ENCODE results near the gene XYLT1.

The XYLT1 gene

DNA sequence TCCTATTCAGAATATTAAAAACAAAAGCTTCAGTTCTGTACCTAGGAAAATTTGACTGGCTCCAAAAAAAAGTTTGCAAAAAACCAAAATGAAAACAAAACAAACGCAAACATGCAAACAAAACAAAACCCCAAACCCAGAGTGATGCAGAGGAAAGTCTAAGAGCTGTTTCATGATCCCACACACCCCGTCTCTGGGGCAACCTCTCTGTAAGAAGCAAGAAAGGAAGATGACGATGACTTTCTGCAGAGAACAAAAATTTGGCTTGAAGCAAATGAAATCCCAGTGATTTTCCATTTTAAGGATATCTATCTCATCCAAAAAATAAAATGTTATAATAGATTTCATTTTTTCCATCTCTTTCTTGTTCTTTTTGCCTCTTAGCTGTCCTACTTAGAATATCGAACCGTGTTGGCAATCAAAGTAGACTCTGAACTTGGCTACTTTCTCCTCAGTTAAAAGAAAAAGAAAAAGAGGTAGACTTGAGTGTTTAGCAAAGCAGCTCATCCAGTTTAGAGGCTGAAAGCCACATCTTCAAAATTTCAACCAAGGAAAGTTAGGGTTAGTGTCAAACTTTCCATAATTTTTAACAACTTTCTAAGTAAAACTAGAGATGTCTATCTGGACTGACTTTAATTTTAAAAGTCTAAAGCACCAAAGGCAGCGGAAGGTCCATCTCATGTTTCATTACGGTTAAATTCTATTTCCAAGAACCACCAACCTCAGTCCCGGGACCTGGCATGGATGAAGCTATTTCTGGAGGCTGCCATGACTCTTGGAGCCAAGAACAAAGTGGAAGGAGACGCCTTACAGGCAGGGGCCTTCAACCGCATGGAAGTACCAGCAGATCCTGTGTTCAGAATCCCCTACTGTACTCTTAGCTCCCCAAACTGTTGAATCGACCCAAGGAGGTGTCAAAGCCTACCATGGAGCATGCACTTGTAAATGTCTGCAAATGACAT is 180.8 kb downstream of the XYLT1 start:
- Histone ChIP-seq H3K4me3 (ENCODE audit: low read length) (no peak overlapping the region), H3K9ac (ENCODE audit: low read length) (no peak overlapping the region), H3K27me3 (ENCODE audit: insufficient read depth, low read length, poor library complexity) (no peaks in the 10 kb centered on the region), H2BK5ac (ENCODE audit: low read length) (no peak overlapping the region), H3K27ac (ENCODE audit: low read depth, low read length) (no peak overlapping the region), H3K79me2 (ENCODE audit: control insufficient read depth, insufficient read depth, low read length) (no peaks in the 10 kb centered on the region), H2BK120ac (ENCODE audit: low read depth, low read length) (no peak overlapping the region), H3K79me1 (ENCODE audit: low read length) (peaks cover 2% of the 10 kb centered on the region), H3K23ac (ENCODE audit: low read length) (no peak overlapping the region), H4K8ac (ENCODE audit: low read depth, low read length) (no peak overlapping the region), H3K36me3 (ENCODE audit: control insufficient read depth, insufficient read depth, low read length) (no peaks in the 10 kb centered on the region), H4K5ac (ENCODE audit: low read length) (no peak overlapping the region), H2BK15ac (replicated peaks; ENCODE audit: low read depth) (no peak overlapping the region), H3K18ac (ENCODE audit: low read length) (no peak overlapping the region), H3K4me2 (ENCODE audit: low read length) (no peak overlapping the region), H2AK5ac (ENCODE audit: low read length) (no peak overlapping the region), H3K56ac (ENCODE audit: low read length) (no peak overlapping the region), H3K4ac (ENCODE audit: low read depth, low read length) (no peak overlapping the region), H3K4me1 (ENCODE audit: control insufficient read depth, low read depth, low read length) (no peaks in the 10 kb centered on the region)
- no CpG with 5 or more reads among the region's 11 CpGs for WGBS (ENCODE audit: extremely low coverage, insufficient coverage, low lambda C conversion rate)
- DNase-seq: no peak

DNA sequence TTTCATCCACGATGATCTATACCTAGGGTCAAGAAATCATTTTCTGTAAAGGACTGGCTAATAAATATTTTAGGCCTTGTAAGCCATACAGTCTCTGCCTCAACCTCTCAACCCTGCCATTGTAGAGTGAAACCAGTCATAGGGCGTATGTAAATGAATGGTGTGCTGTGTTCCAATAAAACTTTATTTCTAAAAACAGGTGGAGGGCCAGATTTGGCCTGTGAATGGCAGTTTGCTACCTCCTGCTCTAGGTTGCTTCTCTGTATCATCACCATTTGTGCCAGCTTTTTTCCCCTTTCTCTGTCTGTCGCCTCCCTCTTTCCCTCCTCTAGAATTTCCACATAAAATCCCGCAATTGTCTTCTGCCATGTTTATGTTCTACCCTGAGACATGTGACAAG is 181.7 kb downstream of the XYLT1 start:
- no peak overlapping the region for H2BK5ac ChIP-seq (ENCODE audit: low read length)
- no peak for DNase-seq
- no peak overlapping the region for H4K5ac ChIP-seq (ENCODE audit: low read length)
- H3K27me3 ChIP-seq (ENCODE audit: insufficient read depth, low read length, poor library complexity): no peaks in the 10 kb centered on the region
- no peak overlapping the region for H2AK5ac ChIP-seq (ENCODE audit: low read length)
- no peak overlapping the region for H3K4ac ChIP-seq (ENCODE audit: low read depth, low read length)
- H3K18ac ChIP-seq (ENCODE audit: low read length): no peak overlapping the region
- no peaks in the 10 kb centered on the region for H3K79me2 ChIP-seq (ENCODE audit: control insufficient read depth, insufficient read depth, low read length)
- no peaks in the 10 kb centered on the region for H3K4me1 ChIP-seq (ENCODE audit: control insufficient read depth, low read depth, low read length)
- H3K4me2 ChIP-seq (ENCODE audit: low read length): no peak overlapping the region
- no CpG with 5 or more reads among the region's 4 CpGs for WGBS (ENCODE audit: extremely low coverage, insufficient coverage, low lambda C conversion rate)
- H3K9ac ChIP-seq (ENCODE audit: low read length): no peak overlapping the region
- H3K4me3 ChIP-seq (ENCODE audit: low read length): no peak overlapping the region
- H4K8ac ChIP-seq (ENCODE audit: low read depth, low read length): no peak overlapping the region
- no peaks in the 10 kb centered on the region for H3K36me3 ChIP-seq (ENCODE audit: control insufficient read depth, insufficient read depth, low read length)
- H3K23ac ChIP-seq (ENCODE audit: low read length): no peak overlapping the region
- no peak overlapping the region for H2BK120ac ChIP-seq (ENCODE audit: low read depth, low read length)
- no peak overlapping the region for H3K27ac ChIP-seq (ENCODE audit: low read depth, low read length)
- H3K79me1 ChIP-seq (ENCODE audit: low read length): peaks cover 2% of the 10 kb centered on the region
- H3K56ac ChIP-seq (ENCODE audit: low read length): no peak overlapping the region
- H2BK15ac ChIP-seq (replicated peaks; ENCODE audit: low read depth): no peak overlapping the region

DNA sequence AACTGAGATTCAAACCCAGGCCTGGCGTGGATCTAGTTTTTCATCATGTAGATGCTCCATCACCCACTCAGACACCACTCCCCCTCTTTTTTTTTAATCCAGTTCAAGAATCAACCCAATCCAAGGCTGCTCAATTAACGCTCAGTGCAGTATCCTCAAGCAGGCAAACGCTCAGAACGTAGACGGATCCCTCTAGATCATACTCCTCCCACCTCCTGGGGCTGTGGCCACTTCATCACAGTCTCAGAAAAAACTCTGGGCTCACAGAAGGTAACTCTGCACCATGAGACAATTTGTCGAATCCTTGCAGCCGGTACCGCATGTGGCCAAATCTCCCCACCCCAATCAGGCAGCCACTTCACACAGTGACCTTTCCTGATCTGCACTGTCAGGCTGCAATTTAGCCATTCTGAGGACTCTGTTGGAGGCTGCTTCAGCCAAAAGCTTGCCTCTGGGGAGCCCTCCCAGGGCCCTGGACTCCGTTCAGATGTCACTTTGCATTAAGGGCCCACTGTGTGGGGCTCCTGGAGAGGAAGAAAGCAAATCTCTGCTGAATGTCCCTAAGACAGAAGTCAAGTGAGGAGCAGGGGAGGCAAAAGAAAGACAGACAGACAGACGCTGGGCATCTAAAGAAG is 183.5 kb downstream of the XYLT1 start:
- no peak overlapping the region for H2BK15ac ChIP-seq (replicated peaks; ENCODE audit: low read depth)
- no peak overlapping the region for H3K23ac ChIP-seq (ENCODE audit: low read length)
- no peak overlapping the region for H2AK5ac ChIP-seq (ENCODE audit: low read length)
- no peak overlapping the region for H3K56ac ChIP-seq (ENCODE audit: low read length)
- H3K4me1 ChIP-seq (ENCODE audit: control insufficient read depth, low read depth, low read length): no peaks in the 10 kb centered on the region
- WGBS (ENCODE audit: extremely low coverage, insufficient coverage, low lambda C conversion rate): no CpG with 5 or more reads among the region's 10 CpGs
- H2BK5ac ChIP-seq (ENCODE audit: low read length): no peak overlapping the region
- H3K27ac ChIP-seq (ENCODE audit: low read depth, low read length): no peak overlapping the region
- H3K79me2 ChIP-seq (ENCODE audit: control insufficient read depth, insufficient read depth, low read length): no peaks in the 10 kb centered on the region
- H3K9ac ChIP-seq (ENCODE audit: low read length): no peak overlapping the region
- H3K27me3 ChIP-seq (ENCODE audit: insufficient read depth, low read length, poor library complexity): no peaks in the 10 kb centered on the region
- H2BK120ac ChIP-seq (ENCODE audit: low read depth, low read length): no peak overlapping the region
- H4K8ac ChIP-seq (ENCODE audit: low read depth, low read length): no peak overlapping the region
- no peak for DNase-seq
- no peak overlapping the region for H3K4me3 ChIP-seq (ENCODE audit: low read length)
- no peak overlapping the region for H3K18ac ChIP-seq (ENCODE audit: low read length)
- H3K79me1 ChIP-seq (ENCODE audit: low read length): peaks cover 4% of the 10 kb centered on the region
- H3K36me3 ChIP-seq (ENCODE audit: control insufficient read depth, insufficient read depth, low read length): no peaks in the 10 kb centered on the region
- H3K4ac ChIP-seq (ENCODE audit: low read depth, low read length): no peak overlapping the region
- no peak overlapping the region for H3K4me2 ChIP-seq (ENCODE audit: low read length)
- no peak overlapping the region for H4K5ac ChIP-seq (ENCODE audit: low read length)

DNA sequence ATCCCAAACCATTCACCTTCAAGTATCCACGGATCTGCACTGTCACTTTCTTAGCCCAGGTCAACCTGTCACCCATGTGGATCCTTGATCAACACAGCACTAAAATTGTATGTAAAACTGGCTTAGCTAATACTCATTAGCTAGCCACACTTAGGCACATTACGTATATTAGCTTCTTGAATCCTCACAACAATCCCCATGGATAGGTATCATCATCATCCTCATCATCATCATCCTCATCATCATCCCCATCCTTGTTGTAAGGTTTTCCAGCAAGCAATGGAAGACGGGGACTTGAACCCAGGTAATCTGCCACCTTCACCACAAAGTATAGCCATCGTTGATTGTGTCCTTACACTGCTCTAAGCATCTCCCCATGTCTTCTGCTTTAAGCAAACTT is 184.3 kb downstream of the XYLT1 start:
- H3K27ac ChIP-seq (ENCODE audit: low read depth, low read length): no peak overlapping the region
- no peak overlapping the region for H3K23ac ChIP-seq (ENCODE audit: low read length)
- no peak overlapping the region for H2BK5ac ChIP-seq (ENCODE audit: low read length)
- no CpG with 5 or more reads among the region's 4 CpGs for WGBS (ENCODE audit: extremely low coverage, insufficient coverage, low lambda C conversion rate)
- H3K79me2 ChIP-seq (ENCODE audit: control insufficient read depth, insufficient read depth, low read length): no peaks in the 10 kb centered on the region
- H3K36me3 ChIP-seq (ENCODE audit: control insufficient read depth, insufficient read depth, low read length): no peaks in the 10 kb centered on the region
- H2BK15ac ChIP-seq (replicated peaks; ENCODE audit: low read depth): no peak overlapping the region
- peaks cover 4% of the 10 kb centered on the region for H3K79me1 ChIP-seq (ENCODE audit: low read length)
- H2BK120ac ChIP-seq (ENCODE audit: low read depth, low read length): no peak overlapping the region
- no peak overlapping the region for H3K18ac ChIP-seq (ENCODE audit: low read length)
- H3K4me1 ChIP-seq (ENCODE audit: control insufficient read depth, low read depth, low read length): no peaks in the 10 kb centered on the region
- H3K9ac ChIP-seq (ENCODE audit: low read length): no peak overlapping the region
- H2AK5ac ChIP-seq (ENCODE audit: low read length): no peak overlapping the region
- no peak overlapping the region for H4K8ac ChIP-seq (ENCODE audit: low read depth, low read length)
- no peaks in the 10 kb centered on the region for H3K27me3 ChIP-seq (ENCODE audit: insufficient read depth, low read length, poor library complexity)
- H3K56ac ChIP-seq (ENCODE audit: low read length): no peak overlapping the region
- no peak overlapping the region for H3K4ac ChIP-seq (ENCODE audit: low read depth, low read length)
- no peak overlapping the region for H4K5ac ChIP-seq (ENCODE audit: low read length)
- no peak overlapping the region for H3K4me3 ChIP-seq (ENCODE audit: low read length)
- no peak overlapping the region for H3K4me2 ChIP-seq (ENCODE audit: low read length)
- DNase-seq: no peak

DNA sequence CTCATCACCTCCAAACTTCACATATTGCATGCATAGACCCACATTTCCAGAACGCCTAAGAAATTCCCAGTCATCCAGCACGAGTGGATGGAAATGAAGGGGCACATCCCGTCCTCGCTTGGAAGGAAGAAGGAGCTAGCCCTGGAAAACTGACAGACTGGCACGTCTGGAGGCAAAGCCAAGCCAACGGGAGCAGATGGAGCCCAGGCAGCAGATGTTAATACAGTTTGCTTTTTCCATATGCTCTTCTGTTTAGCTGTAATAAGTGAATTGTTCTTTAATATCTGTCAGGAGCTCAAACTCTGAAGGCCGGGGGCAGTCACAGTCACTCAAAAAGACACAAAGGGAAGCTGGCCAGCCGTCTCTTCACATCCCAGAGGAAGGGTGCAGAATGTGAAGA is 187.7 kb downstream of the XYLT1 start:
- Histone ChIP-seq H3K23ac (ENCODE audit: low read length) (no peak overlapping the region), H2BK120ac (ENCODE audit: low read depth, low read length) (no peak overlapping the region), H3K9ac (ENCODE audit: low read length) (no peak overlapping the region), H3K36me3 (ENCODE audit: control insufficient read depth, insufficient read depth, low read length) (no peaks in the 10 kb centered on the region), H3K79me2 (ENCODE audit: control insufficient read depth, insufficient read depth, low read length) (no peaks in the 10 kb centered on the region), H3K4ac (ENCODE audit: low read depth, low read length) (no peak overlapping the region), H3K4me3 (ENCODE audit: low read length) (no peak overlapping the region), H3K79me1 (ENCODE audit: low read length) (peaks cover 4% of the 10 kb centered on the region), H3K27ac (ENCODE audit: low read depth, low read length) (no peak overlapping the region), H3K27me3 (ENCODE audit: insufficient read depth, low read length, poor library complexity) (no peaks in the 10 kb centered on the region), H4K5ac (ENCODE audit: low read length) (no peak overlapping the region), H4K8ac (ENCODE audit: low read depth, low read length) (no peak overlapping the region), H3K56ac (ENCODE audit: low read length) (no peak overlapping the region), H3K4me2 (ENCODE audit: low read length) (no peak overlapping the region), H2BK5ac (ENCODE audit: low read length) (no peak overlapping the region), H2AK5ac (ENCODE audit: low read length) (no peak overlapping the region), H3K18ac (ENCODE audit: low read length) (no peak overlapping the region), H3K4me1 (ENCODE audit: control insufficient read depth, low read depth, low read length) (no peaks in the 10 kb centered on the region), H2BK15ac (replicated peaks; ENCODE audit: low read depth) (no peak overlapping the region)
- WGBS (ENCODE audit: extremely low coverage, insufficient coverage, low lambda C conversion rate): no CpG with 5 or more reads among the region's 8 CpGs
- no peak for DNase-seq
